ENCODE data around the gene MPZL2.

The MPZL2 gene

GRCh38 chr11:118306556-118306955, 42.5 kb upstream of the MPZL2 start:
- TF ChIP-seq FOXK2 (IDR thresholded peaks at IDR 0.05) (no peak), ELF4 (IDR thresholded peaks at IDR 0.05) (no peak), BHLHE40 (IDR thresholded peaks at IDR 0.05; ENCODE audit: borderline replicate concordance) (no peak), TARDBP (IDR thresholded peaks at IDR 0.05) (no peak), ZNF384 (IDR thresholded peaks at IDR 0.05) (no peak), CTBP1 (IDR thresholded peaks at IDR 0.05; ENCODE audit: borderline replicate concordance) (no peak), HDGF (IDR thresholded peaks at IDR 0.05; ENCODE audit: borderline replicate concordance) (no peak), LEF1 (IDR thresholded peaks at IDR 0.05; ENCODE audit: borderline replicate concordance) (no peak), ARNT (IDR thresholded peaks at IDR 0.05) (no peak)
- TF ChIP-seq, protein P1, sequence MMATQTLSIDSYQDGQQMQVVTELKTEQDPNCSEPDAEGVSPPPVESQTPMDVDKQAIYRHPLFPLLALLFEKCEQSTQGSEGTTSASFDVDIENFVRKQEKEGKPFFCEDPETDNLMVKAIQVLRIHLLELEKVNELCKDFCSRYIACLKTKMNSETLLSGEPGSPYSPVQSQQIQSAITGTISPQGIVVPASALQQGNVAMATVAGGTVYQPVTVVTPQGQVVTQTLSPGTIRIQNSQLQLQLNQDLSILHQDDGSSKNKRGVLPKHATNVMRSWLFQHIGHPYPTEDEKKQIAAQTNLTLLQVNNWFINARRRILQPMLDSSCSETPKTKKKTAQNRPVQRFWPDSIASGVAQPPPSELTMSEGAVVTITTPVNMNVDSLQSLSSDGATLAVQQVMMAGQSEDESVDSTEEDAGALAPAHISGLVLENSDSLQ (IDR thresholded peaks at IDR 0.05): no peak
- POLR2A ChIA-PET: no interaction called here
- CTCF ChIA-PET: no interaction called here
- no peak for DNase-seq (ENCODE audit: extremely low spot score)

DNA sequence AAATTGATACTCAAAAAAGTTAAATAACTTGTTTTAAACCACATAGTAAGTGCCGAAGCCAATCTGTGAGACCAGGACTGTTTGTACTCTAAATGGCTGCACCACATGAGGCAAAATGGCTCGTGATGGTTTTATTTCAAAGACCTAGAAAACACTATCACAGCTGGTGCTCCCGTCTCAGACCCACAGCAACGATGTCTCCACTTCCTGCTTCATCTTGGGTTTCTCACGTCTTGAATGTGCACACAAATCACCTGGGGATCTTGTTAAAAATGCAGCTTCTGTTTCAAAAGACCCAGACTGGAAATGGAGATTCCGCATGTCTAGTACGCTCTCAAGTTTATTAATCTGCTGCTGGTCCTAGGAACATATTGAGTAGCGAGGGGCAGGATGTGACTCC, 41.6 kb upstream of the MPZL2 start:
- ChIA-PET CTCF (no interaction called here), POLR2A (no interaction called here)
- TF ChIP-seq FOXA1 (IDR thresholded peaks at IDR 0.05) (no peak), FOXM1 (IDR thresholded peaks at IDR 0.05; ENCODE audit: borderline replicate concordance) (no peak), CTBP1 (IDR thresholded peaks at IDR 0.05; ENCODE audit: borderline replicate concordance) (no peak), SUZ12 (IDR thresholded peaks at IDR 0.05) (no peak), NFRKB (IDR thresholded peaks at IDR 0.05) (no peak), L3MBTL2 (conservative IDR thresholded peaks at IDR 0.05) (no peak), TARDBP (IDR thresholded peaks at IDR 0.05) (no peak), SP1 (IDR thresholded peaks at IDR 0.05) (no peak), ZNF384 (IDR thresholded peaks at IDR 0.05) (no peak), FOXK2 (IDR thresholded peaks at IDR 0.05) (no peak), LEF1 (IDR thresholded peaks at IDR 0.05; ENCODE audit: borderline replicate concordance) (no peak), ELF4 (IDR thresholded peaks at IDR 0.05) (no peak), HDGF (IDR thresholded peaks at IDR 0.05; ENCODE audit: borderline replicate concordance) (no peak), BHLHE40 (IDR thresholded peaks at IDR 0.05; ENCODE audit: borderline replicate concordance) (no peak), ARNT (IDR thresholded peaks at IDR 0.05) (no peak)
- TF ChIP-seq, protein P1 (IDR thresholded peaks at IDR 0.05): no peak
- DNase-seq (ENCODE audit: extremely low spot score): no peak

- TF ChIP-seq FOXM1 (IDR thresholded peaks at IDR 0.05; ENCODE audit: borderline replicate concordance) (no peak), ZNF384 (IDR thresholded peaks at IDR 0.05) (no peak), LEF1 (IDR thresholded peaks at IDR 0.05; ENCODE audit: borderline replicate concordance) (no peak), HDGF (IDR thresholded peaks at IDR 0.05; ENCODE audit: borderline replicate concordance) (no peak), CTBP1 (IDR thresholded peaks at IDR 0.05; ENCODE audit: borderline replicate concordance) (no peak), ELF4 (IDR thresholded peaks at IDR 0.05) (no peak), L3MBTL2 (conservative IDR thresholded peaks at IDR 0.05) (no peak), FOXK2 (IDR thresholded peaks at IDR 0.05) (no peak), FOXA1 (IDR thresholded peaks at IDR 0.05) (no peak), SP1 (IDR thresholded peaks at IDR 0.05) (no peak), SUZ12 (IDR thresholded peaks at IDR 0.05) (no peak), NFRKB (IDR thresholded peaks at IDR 0.05) (no peak), ARNT (IDR thresholded peaks at IDR 0.05) (no peak), TARDBP (IDR thresholded peaks at IDR 0.05) (no peak), BHLHE40 (IDR thresholded peaks at IDR 0.05; ENCODE audit: borderline replicate concordance) (no peak)
- TF ChIP-seq, protein P1 (IDR thresholded peaks at IDR 0.05): no peak
- ChIA-PET CTCF (no interaction called here), POLR2A (no interaction called here)
- DNase-seq (ENCODE audit: extremely low spot score): no peak
Measured at GRCh38 chr11:118304568-118305248, 40.6 kb upstream of the MPZL2 start, which contains the start of gene CD3E. TSS of gene CD3E (plus strand) at chr11:118304730. CDS start at chr11:118304953, 223 bp downstream.

DNA sequence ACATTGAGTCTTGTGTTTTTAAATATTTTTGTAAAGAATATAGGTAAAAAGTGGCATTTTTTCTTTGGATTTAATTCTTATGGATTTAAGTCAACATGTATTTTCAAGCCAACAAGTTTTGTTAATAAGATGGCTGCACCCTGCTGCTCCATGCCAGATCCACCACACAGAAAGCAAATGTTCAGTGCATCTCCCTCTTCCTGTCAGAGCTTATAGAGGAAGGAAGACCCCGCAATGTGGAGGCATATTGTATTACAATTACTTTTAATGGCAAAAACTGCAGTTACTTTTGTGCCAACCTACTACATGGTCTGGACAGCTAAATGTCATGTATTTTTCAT, 40.1 kb upstream of the MPZL2 start:
- DNase-seq (ENCODE audit: extremely low spot score): no peak
- POLR2A ChIA-PET: no interaction called here
- CTCF ChIA-PET: no interaction called here
- TF ChIP-seq HDGF (IDR thresholded peaks at IDR 0.05; ENCODE audit: borderline replicate concordance) (no peak), ARNT (IDR thresholded peaks at IDR 0.05) (no peak), CTBP1 (IDR thresholded peaks at IDR 0.05; ENCODE audit: borderline replicate concordance) (no peak), NFRKB (IDR thresholded peaks at IDR 0.05) (no peak)

- POLR2A ChIA-PET: no interaction called here
- no peak for TF ChIP-seq LEF1 (IDR thresholded peaks at IDR 0.05; ENCODE audit: borderline replicate concordance)
- TF ChIP-seq ARNT (IDR thresholded peaks at IDR 0.05): no peak
- TF ChIP-seq ZNF384 (IDR thresholded peaks at IDR 0.05): no peak
- TF ChIP-seq ELF4 (IDR thresholded peaks at IDR 0.05): no peak
- no peak for TF ChIP-seq HDGF (IDR thresholded peaks at IDR 0.05; ENCODE audit: borderline replicate concordance)
- TF ChIP-seq, protein P1 (IDR thresholded peaks at IDR 0.05): no peak
- TF ChIP-seq FOXM1 (IDR thresholded peaks at IDR 0.05; ENCODE audit: borderline replicate concordance): no peak
- TF ChIP-seq BHLHE40 (IDR thresholded peaks at IDR 0.05; ENCODE audit: borderline replicate concordance): no peak
- no peak for TF ChIP-seq SUZ12 (IDR thresholded peaks at IDR 0.05)
- TF ChIP-seq FOXA1 (IDR thresholded peaks at IDR 0.05): no peak
- TF ChIP-seq NFRKB (IDR thresholded peaks at IDR 0.05): no peak
- TF ChIP-seq L3MBTL2 (conservative IDR thresholded peaks at IDR 0.05): no peak
- TF ChIP-seq SP1 (IDR thresholded peaks at IDR 0.05): no peak
- TF ChIP-seq FOXK2 (IDR thresholded peaks at IDR 0.05): no peak
- TF ChIP-seq CTBP1 (IDR thresholded peaks at IDR 0.05; ENCODE audit: borderline replicate concordance): no peak
- TF ChIP-seq TARDBP (IDR thresholded peaks at IDR 0.05): no peak
- DNase-seq (ENCODE audit: extremely low spot score): no peak
- CTCF ChIA-PET: interaction anchor here (0.6 kb wide), 1 partner anchor 249 kb away, joined by 3 read pairs; no protein-coding TSS in a partner anchor
Measured at GRCh38 chr11:118301600-118302195, 37.6 kb upstream of the MPZL2 start.

Data from HEK293T (cell line).